ENCODE results near the gene LPIN1. TPM values are rescaled to one million over a fixed set of nuclear protein-coding genes. Genes with fewer than 3 reads are reported as not detected.

The LPIN1 gene
- total and polyA plus RNA-seq, 2 of the 8 experiments (the other 6 are each of a cell fraction or from before 2014, with no cell fraction given): 4.3 to 9.8 TPM

- no peak overlapping the region for H3K27ac ChIP-seq (ENCODE audit: low read depth, low read length)
- H4K20me1 ChIP-seq (replicated peaks in 1 of 2; ENCODE audit: control insufficient read depth in 1 of 2, insufficient read depth in 2 of 2, low read length in 2 of 2): no peaks in the 10 kb centered on the region
- no peak overlapping the region for H3K4ac ChIP-seq (replicated peaks; ENCODE audit: insufficient read length, low read depth, low read length)
- FAIRE-seq: no peak
- H3K4me3 ChIP-seq (ENCODE audit: extremely low read depth in 1 of 4, insufficient read depth in 2 of 4, low read depth in 3 of 4, low read length in 4 of 4): no peak overlapping the region
- no peak overlapping the region for H4K5ac ChIP-seq (ENCODE audit: insufficient read length, low read depth, low read length)
- 0 out of 2 replicates have a peak overlapping the region, but pooled peaks have one; percentile 44 for H2BK5ac ChIP-seq (ENCODE audit: low read depth, low read length)
- 88% methylated on average over 7 of the region's 7 CpGs; no CpG with 5 or more reads in 1 of the 2 experiments for WGBS, 2 experiments (ENCODE audit: extremely low coverage in 1 of 2, insufficient coverage in 1 of 2, insufficient read length in 1 of 2, insufficient replicate concordance in 2 of 2, low coverage in 1 of 2, low lambda C conversion rate in 2 of 2, missing lambda C conversion rate in 1 of 2)
- no peak overlapping the region for H3K4me2 ChIP-seq (ENCODE audit: insufficient read depth in 1 of 2, low read depth in 2 of 2, low read length in 2 of 2)
- 0 out of 2 replicates have a peak overlapping the region, but pooled peaks have one; percentile 27 for H2BK12ac ChIP-seq (ENCODE audit: low read depth, low read length)
- TF ChIP-seq TCF12 (IDR thresholded peaks at IDR 0.05; ENCODE audit: low read depth, low read length): no peak
- TF ChIP-seq BCL11A (IDR thresholded peaks at IDR 0.05; ENCODE audit: low read depth in 2 of 2, low read length in 2 of 2): no peak
- TF ChIP-seq GTF2F1 (IDR thresholded peaks at IDR 0.05; ENCODE audit: borderline replicate concordance, low read depth, low read length): no peak
- no peak for TF ChIP-seq SUZ12 (IDR thresholded peaks at IDR 0.05; ENCODE audit: low read length)
- no peak for TF ChIP-seq SIX5 (IDR thresholded peaks at IDR 0.05; ENCODE audit: low read depth, low read length)
- TF ChIP-seq POLR2AphosphoS5 (IDR thresholded peaks at IDR 0.05; ENCODE audit: low read depth, low read length): no peak
- no peak for TF ChIP-seq CTBP2 (IDR thresholded peaks at IDR 0.05; ENCODE audit: borderline replicate concordance, insufficient read depth, insufficient read length, low read length)
- no peak for TF ChIP-seq NANOG (IDR thresholded peaks at IDR 0.05; ENCODE audit: insufficient read depth, low read depth, low read length, poor library complexity, severe bottlenecking)
- no peak for TF ChIP-seq TBP (IDR thresholded peaks at IDR 0.05; ENCODE audit: low read depth, low read length)
- no peak for TF ChIP-seq BACH1 (IDR thresholded peaks at IDR 0.05; ENCODE audit: low read length)
- TF ChIP-seq EP300 (IDR thresholded peaks at IDR 0.05; ENCODE audit: borderline replicate concordance in 1 of 2, low read depth in 2 of 2, low read length in 2 of 2): no peak
- TF ChIP-seq CHD1 (IDR thresholded peaks at IDR 0.05; ENCODE audit: low read depth, low read length): no peak
- H3K18ac ChIP-seq (ENCODE audit: extremely low read depth, low read length): no peak overlapping the region
- no peaks in the 10 kb centered on the region; the same call in 1 of the 2 replicates for H3K23me2 ChIP-seq (ENCODE audit: low read depth, low read length)
- peak overlapping the region; percentile 40; the same call in 1 of the 2 replicates for H2BK15ac ChIP-seq (ENCODE audit: low read length)
- ChIA-PET CTCF (ENCODE audit: partially characterized antibody) (no interaction called here), POLR2A (ENCODE audit: partially characterized antibody) (no interaction called here)
- H3K14ac ChIP-seq (ENCODE audit: insufficient read length): no peak overlapping the region
- no peak overlapping the region for H4K91ac ChIP-seq (replicated peaks; ENCODE audit: insufficient read length, low read length)
- H3K79me1 ChIP-seq (ENCODE audit: low read depth, low read length): no peaks in the 10 kb centered on the region
- peak overlapping the region; percentile 55; the same call in 1 of the 2 replicates for H2BK20ac ChIP-seq (ENCODE audit: low read length)
- no peak overlapping the region for H4K8ac ChIP-seq (ENCODE audit: extremely low read depth, insufficient read depth, low read length)
- H3K79me2 ChIP-seq (ENCODE audit: control insufficient read depth in 1 of 2, insufficient read depth in 2 of 2, low read length in 2 of 2): no peaks in the 10 kb centered on the region
- H2AK5ac ChIP-seq (ENCODE audit: low read depth, low read length): no peak overlapping the region
- no peak for DNase-seq (ENCODE audit: low read depth in 1 of 2, low spot score in 2 of 2)
- H2BK120ac ChIP-seq (replicated peaks; ENCODE audit: low read depth, low read length): no peak overlapping the region
- H3K36me3 ChIP-seq (ENCODE audit: control insufficient read depth in 2 of 4, insufficient read depth in 4 of 4, low read length in 3 of 4): no peaks in the 10 kb centered on the region
- H3K9ac ChIP-seq (replicated peaks in 1 of 4; ENCODE audit: extremely low read depth in 1 of 4, low read depth in 3 of 4, low read length in 3 of 4): no peak overlapping the region
- H3K9me3 ChIP-seq (ENCODE audit: insufficient read depth in 2 of 2, low read depth in 1 of 2, low read length in 1 of 2): no peaks in the 10 kb centered on the region
- H2AFZ ChIP-seq (ENCODE audit: low read length): no peak overlapping the region
- H3K4me1 ChIP-seq (replicated peaks in 1 of 4; ENCODE audit: control insufficient read depth in 3 of 4, insufficient read depth in 4 of 4, low read length in 3 of 4): 0 out of 7 replicates have a peak, but pooled peaks cover 0 to 2% (median 0%) of the 10 kb centered on the region in 4 experiments
- H3K27me3 ChIP-seq (replicated peaks in 1 of 4; ENCODE audit: control insufficient read depth in 3 of 4, extremely low read depth in 1 of 4, insufficient read depth in 3 of 4, low read length in 3 of 4): no peaks in the 10 kb centered on the region
- H3K56ac ChIP-seq (replicated peaks; ENCODE audit: insufficient read length, low read depth, low read length): no peak overlapping the region
- no peak overlapping the region for H3K23ac ChIP-seq (ENCODE audit: insufficient read length)
Observed at GRCh38 chr2:11836647-11837219, 90.3 kb downstream of the LPIN1 start.

Data from H1 (cell line).